DOHH2 (cell line): Measurements from ENCODE around the gene CPNE5.

Experiments
- H3F3A ChIP-seq: fragments of 200-600 bp; sonication (generic), shearing (Covaris generic); 2 replicates; pipeline ENCODE4 v1.6.0; 2016; ENCODE audit warnings: antibody characterized with exemption, mild to moderate bottlenecking; ENCODE audit not compliant: control insufficient read depth, insufficient read depth
- H3K27ac ChIP-seq: fragments of 200-600 bp; sonication (generic); 2 replicates; pipeline ENCODE4 v1.5.1; 2014; ENCODE audit warnings: low read depth, mild to moderate bottlenecking, low read length, moderate library complexity
- H3K27me3 ChIP-seq: fragments of 200-600 bp; sonication (generic); 2 replicates; pipeline ENCODE4 v1.6.1; 2014; ENCODE audit warnings: mild to moderate bottlenecking, low read length, mixed read lengths; ENCODE audit not compliant: control insufficient read depth
- H3K36me3 ChIP-seq: fragments of 200-600 bp; sonication (generic); 2 replicates; pipeline ENCODE4 v1.6.1; 2014; ENCODE audit warnings: mild to moderate bottlenecking, low read length, moderate library complexity, mixed read lengths; ENCODE audit not compliant: control insufficient read depth
- H3K4me1 ChIP-seq: fragments of 200-600 bp; sonication (generic); 2 replicates; pipeline ENCODE4 v1.6.1; 2014; ENCODE audit warnings: mild to moderate bottlenecking, low read length, mixed read lengths; ENCODE audit not compliant: control insufficient read depth
- H3K4me2 ChIP-seq: fragments of 200-600 bp; sonication (generic); 2 replicates; pipeline ENCODE4 v1.6.0; 2014; ENCODE audit warnings: mild to moderate bottlenecking, low read length, moderate library complexity
- H3K4me3 ChIP-seq: fragments of 200-600 bp; sonication (generic); 2 replicates; pipeline ENCODE4 v1.5.1; 2014; ENCODE audit warnings: mild to moderate bottlenecking, low read length, mixed read lengths
- H3K79me2 ChIP-seq: fragments of 200-600 bp; sonication (generic); 2 replicates; pipeline ENCODE4 v1.6.1; 2014; ENCODE audit warnings: mild to moderate bottlenecking, low read length, mixed read lengths; ENCODE audit not compliant: control insufficient read depth
- H3K9me2 ChIP-seq: fragments of 200-600 bp; sonication (generic); replicated peaks from 2 replicates; pipeline ENCODE4 v1.6.1; 2014; ENCODE audit warnings: mild to moderate bottlenecking, low read length, mixed read lengths; ENCODE audit not compliant: control insufficient read depth
- H3K9me3 ChIP-seq: fragments of 200-600 bp; sonication (generic); 2 replicates; pipeline ENCODE4 v1.6.1; 2014; ENCODE audit warnings: antibody characterized with exemption, low read length, mixed read lengths; ENCODE audit not compliant: control insufficient read depth, insufficient read depth
- H4K20me1 ChIP-seq: fragments of 200-600 bp; sonication (generic); 2 replicates; pipeline ENCODE4 v1.6.0; 2014; ENCODE audit warnings: low read depth, mild to moderate bottlenecking, antibody characterized with exemption, low read length, moderate library complexity; ENCODE audit not compliant: control insufficient read depth, insufficient read depth
- CTCF ChIP-seq: fragments of 200-600 bp; sonication (generic); IDR thresholded peaks from one replicate; pipeline ENCODE4 v1.5.1; 2014; ENCODE audit warnings: antibody characterized with exemption, mild to moderate bottlenecking, low read depth, low read length; ENCODE audit not compliant: poor library complexity, severe bottlenecking
- EZH2phosphoT487 ChIP-seq: fragments of 200-600 bp; sonication (generic); IDR thresholded peaks from 2 replicates; pipeline ENCODE4 v1.6.1; 2017; ENCODE audit warnings: borderline replicate concordance, mild to moderate bottlenecking, antibody characterized with exemption, low read length, moderate library complexity, mixed read lengths

CPNE5 gene

GRCh38 chr6:36803482-36803881, 35.8 kb downstream of the CPNE5 start:
- H3K4me1 ChIP-seq: no peaks in the 10 kb centered on the region
- H3K27me3 ChIP-seq: peaks cover 22% of the 10 kb centered on the region
- H3K4me3 ChIP-seq: no peak overlapping the region
- H3K9me3 ChIP-seq: no peaks in the 10 kb centered on the region
- no peaks in the 10 kb centered on the region for H3K36me3 ChIP-seq
- H4K20me1 ChIP-seq: no peaks in the 10 kb centered on the region
- H3K27ac ChIP-seq: no peak overlapping the region
- H3K9me2 ChIP-seq: no peaks in the 10 kb centered on the region
- H3K4me2 ChIP-seq: no peak overlapping the region
- TF ChIP-seq EZH2phosphoT487: no peak
- TF ChIP-seq CTCF: no peak
- no peaks in the 10 kb centered on the region for H3F3A ChIP-seq
- H3K79me2 ChIP-seq: no peaks in the 10 kb centered on the region

- TF ChIP-seq EZH2phosphoT487 (no peak), CTCF (no peak)
- Histone ChIP-seq H3K4me2 (no peak overlapping the region), H3K4me1 (no peaks in the 10 kb centered on the region), H3K27ac (no peak overlapping the region), H3K9me3 (no peaks in the 10 kb centered on the region), H3F3A (no peaks in the 10 kb centered on the region), H3K27me3 (peaks cover 8% of the 10 kb centered on the region), H3K4me3 (no peak overlapping the region), H4K20me1 (no peaks in the 10 kb centered on the region), H3K79me2 (no peaks in the 10 kb centered on the region), H3K9me2 (no peaks in the 10 kb centered on the region), H3K36me3 (no peaks in the 10 kb centered on the region)
These were observed 38.8 kb downstream of the CPNE5 start for GRCh38 chr6:36800223-36801076.

GRCh38 chr6:36798852-36799251, 40.4 kb downstream of the CPNE5 start:
- Histone ChIP-seq H3K4me2 (no peak overlapping the region), H3F3A (no peaks in the 10 kb centered on the region), H3K27me3 (peaks cover 2% of the 10 kb centered on the region; the same call in 1 of the 2 replicates), H3K27ac (no peak overlapping the region), H3K4me3 (no peak overlapping the region), H4K20me1 (no peaks in the 10 kb centered on the region), H3K79me2 (no peaks in the 10 kb centered on the region), H3K4me1 (peaks cover 5% of the 10 kb centered on the region; the same call in 1 of the 2 replicates), H3K9me3 (no peaks in the 10 kb centered on the region), H3K36me3 (no peaks in the 10 kb centered on the region), H3K9me2 (no peaks in the 10 kb centered on the region)
- no peak for TF ChIP-seq EZH2phosphoT487
- TF ChIP-seq CTCF: no peak
